ENCODE measurements around the gene COL28A1.
"Not testable (repeated sequence)": the region's sequence is repeated elsewhere in the genome, so short reads cannot be mapped to it uniquely, and the experiment has no call there.

COL28A1 gene

DNA sequence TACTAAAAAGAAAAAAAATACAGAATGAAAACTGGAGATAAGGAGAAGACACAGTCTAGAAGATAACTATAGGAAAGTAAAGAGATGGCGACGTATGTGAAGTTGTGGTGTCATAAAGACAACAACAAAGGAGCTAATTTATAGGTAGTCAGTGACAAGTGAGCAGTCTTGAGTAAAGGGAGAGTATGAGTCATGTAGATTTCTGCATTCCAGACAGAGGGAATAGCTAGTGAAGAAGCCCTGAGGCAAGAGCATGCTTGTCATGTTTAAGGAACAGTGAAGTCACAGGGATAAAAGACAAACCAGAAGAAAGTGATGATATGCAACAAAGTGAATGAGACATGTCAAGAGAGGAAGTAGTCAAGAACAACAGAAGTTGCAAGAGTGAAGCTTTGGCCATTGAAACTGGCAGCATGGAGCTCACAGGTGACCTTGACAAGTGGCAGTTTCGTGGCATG lies 28.7 kb upstream of the COL28A1 start:
- in situ Hi-C loops (cut with MboI; ENCODE audit: low pct_unique_long_range_greater_than_20kb, low sequenced_read_pairs, unreplicated experiment): loop anchor here (10.0 kb wide), 1 partner anchor 310 kb away; no protein-coding TSS in a partner anchor
- no peak for DNase-seq (ENCODE audit: low spot score)
- TF ChIP-seq, protein P1, sequence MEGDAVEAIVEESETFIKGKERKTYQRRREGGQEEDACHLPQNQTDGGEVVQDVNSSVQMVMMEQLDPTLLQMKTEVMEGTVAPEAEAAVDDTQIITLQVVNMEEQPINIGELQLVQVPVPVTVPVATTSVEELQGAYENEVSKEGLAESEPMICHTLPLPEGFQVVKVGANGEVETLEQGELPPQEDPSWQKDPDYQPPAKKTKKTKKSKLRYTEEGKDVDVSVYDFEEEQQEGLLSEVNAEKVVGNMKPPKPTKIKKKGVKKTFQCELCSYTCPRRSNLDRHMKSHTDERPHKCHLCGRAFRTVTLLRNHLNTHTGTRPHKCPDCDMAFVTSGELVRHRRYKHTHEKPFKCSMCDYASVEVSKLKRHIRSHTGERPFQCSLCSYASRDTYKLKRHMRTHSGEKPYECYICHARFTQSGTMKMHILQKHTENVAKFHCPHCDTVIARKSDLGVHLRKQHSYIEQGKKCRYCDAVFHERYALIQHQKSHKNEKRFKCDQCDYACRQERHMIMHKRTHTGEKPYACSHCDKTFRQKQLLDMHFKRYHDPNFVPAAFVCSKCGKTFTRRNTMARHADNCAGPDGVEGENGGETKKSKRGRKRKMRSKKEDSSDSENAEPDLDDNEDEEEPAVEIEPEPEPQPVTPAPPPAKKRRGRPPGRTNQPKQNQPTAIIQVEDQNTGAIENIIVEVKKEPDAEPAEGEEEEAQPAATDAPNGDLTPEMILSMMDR (IDR thresholded peaks at IDR 0.05; ENCODE audit: extremely low read depth, insufficient read depth, missing control alignments): no peak

DNA sequence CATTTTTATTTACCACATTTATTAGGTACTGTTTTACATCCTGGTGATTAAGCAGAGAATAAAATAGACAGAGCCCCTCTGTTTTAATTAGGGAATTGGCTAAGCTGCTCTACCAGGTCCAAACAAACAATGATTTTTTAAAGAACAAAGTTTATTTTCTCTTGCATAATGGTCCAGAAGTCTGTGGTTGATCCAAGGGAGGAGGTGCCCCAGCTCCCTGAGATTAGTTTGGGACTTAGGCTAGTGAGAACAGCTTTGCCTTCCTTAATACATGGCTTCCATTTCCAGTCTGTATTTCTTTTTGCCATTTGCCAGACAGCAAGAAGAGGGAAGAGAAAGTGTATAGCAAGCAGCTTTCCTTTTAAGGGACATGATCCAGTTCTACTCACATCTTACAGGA lies 28.1 kb upstream of the COL28A1 start:
- in situ Hi-C loops (cut with MboI; ENCODE audit: low pct_unique_long_range_greater_than_20kb, low sequenced_read_pairs, unreplicated experiment): loop anchor here (10.0 kb wide), 1 partner anchor 309 kb away; no protein-coding TSS in a partner anchor
- DNase-seq (ENCODE audit: low spot score): no peak
- TF ChIP-seq, protein P1 (IDR thresholded peaks at IDR 0.05; ENCODE audit: extremely low read depth, insufficient read depth, missing control alignments): no peak

DNA sequence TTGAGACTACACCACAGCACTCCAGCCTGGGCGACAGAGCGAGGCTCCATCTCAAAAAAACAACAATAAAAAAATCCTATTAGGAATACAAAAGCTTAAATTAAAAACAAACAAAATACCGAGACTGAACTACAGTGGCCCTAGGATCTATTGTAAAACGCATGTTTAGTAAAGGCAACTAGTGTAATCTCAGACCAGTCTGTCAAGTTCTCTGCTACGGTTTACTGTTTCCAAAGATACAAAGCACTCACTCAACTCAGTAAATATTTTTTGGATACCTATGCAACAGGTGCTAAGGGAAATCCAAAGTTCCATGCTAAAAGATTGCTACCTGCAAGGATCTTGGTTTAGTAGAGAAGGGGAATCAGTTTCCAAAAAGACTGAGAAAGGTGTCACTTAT lies 27.6 kb upstream of the COL28A1 start:
- TF ChIP-seq, protein P1 (IDR thresholded peaks at IDR 0.05; ENCODE audit: extremely low read depth, insufficient read depth, missing control alignments): no peak
- DNase-seq (ENCODE audit: low spot score): no peak
- in situ Hi-C loops (cut with MboI; ENCODE audit: low pct_unique_long_range_greater_than_20kb, low sequenced_read_pairs, unreplicated experiment): loop anchor here (10.0 kb wide), 1 partner anchor 308 kb away; no protein-coding TSS in a partner anchor

DNA sequence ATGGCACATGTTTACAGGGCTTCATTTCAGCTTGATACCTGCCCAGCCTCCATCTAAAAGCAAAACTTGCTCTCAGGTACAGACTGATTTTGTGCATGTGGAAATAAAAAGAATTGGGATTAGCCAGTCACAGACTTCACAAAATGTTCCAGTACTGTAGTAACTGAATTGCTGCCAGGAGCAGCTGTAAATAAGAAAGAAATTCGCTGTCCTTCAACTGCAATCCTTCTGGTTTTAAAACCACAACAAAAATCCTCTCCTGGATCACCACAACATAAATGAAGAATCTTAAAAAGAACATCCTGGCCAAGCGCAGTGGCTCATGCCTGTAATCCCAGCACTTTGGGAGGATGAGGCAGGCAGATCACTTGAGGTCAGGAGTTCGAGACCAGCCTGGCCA lies 27.1 kb upstream of the COL28A1 start:
- in situ Hi-C loops (cut with MboI; ENCODE audit: low pct_unique_long_range_greater_than_20kb, low sequenced_read_pairs, unreplicated experiment): loop anchor here (10.0 kb wide), 1 partner anchor 308 kb away; no protein-coding TSS in a partner anchor
- DNase-seq (ENCODE audit: low spot score): no peak
- TF ChIP-seq, protein P1 (IDR thresholded peaks at IDR 0.05; ENCODE audit: extremely low read depth, insufficient read depth, missing control alignments): no peak

DNA sequence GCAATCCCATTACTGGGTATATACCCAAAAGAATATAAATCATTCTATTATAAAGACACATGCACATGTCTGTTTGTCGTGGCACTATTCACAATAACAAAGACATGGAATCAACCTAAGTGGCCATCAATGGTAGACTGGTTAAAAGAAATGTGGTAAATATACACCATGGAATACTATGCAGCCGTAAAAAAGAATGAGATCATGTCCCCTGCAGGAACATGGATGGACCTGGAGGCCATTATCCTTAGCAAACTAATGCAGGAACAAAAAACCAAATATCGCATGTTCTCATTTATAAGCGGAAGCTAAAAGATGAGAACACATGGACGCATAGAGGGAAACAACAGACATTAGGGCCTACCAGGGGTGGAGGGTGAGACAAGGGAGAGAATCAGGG lies 25.9 kb upstream of the COL28A1 start:
- in situ Hi-C loops (cut with MboI; ENCODE audit: low pct_unique_long_range_greater_than_20kb, low sequenced_read_pairs, unreplicated experiment): loop anchor here (10.0 kb wide), 1 partner anchor 307 kb away; no protein-coding TSS in a partner anchor
- not testable (repeated sequence) for DNase-seq (ENCODE audit: low spot score)

DNA sequence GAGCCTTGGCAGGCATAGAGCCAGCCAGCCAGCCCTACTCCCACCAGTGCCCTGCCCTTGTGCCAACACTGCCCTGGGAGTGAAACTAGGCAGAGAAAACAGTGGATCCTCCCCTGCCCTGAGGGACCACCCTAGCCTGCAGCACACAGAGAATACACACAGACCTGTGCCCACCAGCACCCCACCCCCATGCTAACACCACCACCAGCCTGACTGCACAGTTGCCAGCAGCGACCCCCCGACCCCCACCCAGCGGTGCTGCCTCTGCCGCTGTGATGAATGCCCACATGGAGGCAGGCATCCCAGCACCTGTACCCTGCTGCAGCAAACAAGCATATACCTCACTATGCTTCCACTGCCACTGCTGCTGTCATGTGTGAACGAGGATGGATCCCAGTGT lies 21.6 kb upstream of the COL28A1 start:
- DNase-seq (ENCODE audit: low spot score): no peak
- TF ChIP-seq, protein P1 (IDR thresholded peaks at IDR 0.05; ENCODE audit: extremely low read depth, insufficient read depth, missing control alignments): no peak
- in situ Hi-C loops (cut with MboI; ENCODE audit: low pct_unique_long_range_greater_than_20kb, low sequenced_read_pairs, unreplicated experiment): no loop called here

DNA sequence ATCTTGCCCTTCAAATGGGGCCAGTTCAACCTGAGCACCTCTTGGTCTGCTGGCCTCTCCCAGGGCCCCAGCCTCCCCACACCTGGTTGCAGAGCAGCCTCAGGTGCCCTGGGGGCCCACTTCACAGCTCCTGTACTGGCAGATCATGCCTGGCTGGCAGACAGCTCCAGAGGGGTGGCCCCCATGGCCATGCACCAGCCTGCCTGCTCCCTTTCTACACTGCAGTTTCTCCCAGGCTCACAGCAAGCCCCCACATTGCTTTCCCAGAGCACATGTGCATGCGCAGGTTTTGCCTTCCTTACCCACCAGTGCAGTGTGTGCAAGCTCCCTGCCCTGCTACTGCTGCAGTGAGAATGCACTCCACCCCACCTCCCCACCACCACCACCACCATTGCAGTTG lies 21.2 kb upstream of the COL28A1 start:
- in situ Hi-C loops (cut with MboI; ENCODE audit: low pct_unique_long_range_greater_than_20kb, low sequenced_read_pairs, unreplicated experiment): no loop called here
- TF ChIP-seq, protein P1 (IDR thresholded peaks at IDR 0.05; ENCODE audit: extremely low read depth, insufficient read depth, missing control alignments): no peak
- DNase-seq (ENCODE audit: low spot score): no peak

Measured in GM13977 (cell line).